ENCODE results near the gene BPIFB2.

Gene BPIFB2

GRCh38 chr20:33017542-33017941 is 10.0 kb downstream of the BPIFB2 start:
- Histone ChIP-seq H3K4me3 (ENCODE audit: low read depth, low read length) (no peak overlapping the region), H3K27me3 (replicated peaks) (no peaks in the 10 kb centered on the region)
- TF ChIP-seq, protein P1, sequence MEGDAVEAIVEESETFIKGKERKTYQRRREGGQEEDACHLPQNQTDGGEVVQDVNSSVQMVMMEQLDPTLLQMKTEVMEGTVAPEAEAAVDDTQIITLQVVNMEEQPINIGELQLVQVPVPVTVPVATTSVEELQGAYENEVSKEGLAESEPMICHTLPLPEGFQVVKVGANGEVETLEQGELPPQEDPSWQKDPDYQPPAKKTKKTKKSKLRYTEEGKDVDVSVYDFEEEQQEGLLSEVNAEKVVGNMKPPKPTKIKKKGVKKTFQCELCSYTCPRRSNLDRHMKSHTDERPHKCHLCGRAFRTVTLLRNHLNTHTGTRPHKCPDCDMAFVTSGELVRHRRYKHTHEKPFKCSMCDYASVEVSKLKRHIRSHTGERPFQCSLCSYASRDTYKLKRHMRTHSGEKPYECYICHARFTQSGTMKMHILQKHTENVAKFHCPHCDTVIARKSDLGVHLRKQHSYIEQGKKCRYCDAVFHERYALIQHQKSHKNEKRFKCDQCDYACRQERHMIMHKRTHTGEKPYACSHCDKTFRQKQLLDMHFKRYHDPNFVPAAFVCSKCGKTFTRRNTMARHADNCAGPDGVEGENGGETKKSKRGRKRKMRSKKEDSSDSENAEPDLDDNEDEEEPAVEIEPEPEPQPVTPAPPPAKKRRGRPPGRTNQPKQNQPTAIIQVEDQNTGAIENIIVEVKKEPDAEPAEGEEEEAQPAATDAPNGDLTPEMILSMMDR (IDR thresholded peaks at IDR 0.05; ENCODE audit: low read depth, low read length, missing control alignments): no peak

DNA sequence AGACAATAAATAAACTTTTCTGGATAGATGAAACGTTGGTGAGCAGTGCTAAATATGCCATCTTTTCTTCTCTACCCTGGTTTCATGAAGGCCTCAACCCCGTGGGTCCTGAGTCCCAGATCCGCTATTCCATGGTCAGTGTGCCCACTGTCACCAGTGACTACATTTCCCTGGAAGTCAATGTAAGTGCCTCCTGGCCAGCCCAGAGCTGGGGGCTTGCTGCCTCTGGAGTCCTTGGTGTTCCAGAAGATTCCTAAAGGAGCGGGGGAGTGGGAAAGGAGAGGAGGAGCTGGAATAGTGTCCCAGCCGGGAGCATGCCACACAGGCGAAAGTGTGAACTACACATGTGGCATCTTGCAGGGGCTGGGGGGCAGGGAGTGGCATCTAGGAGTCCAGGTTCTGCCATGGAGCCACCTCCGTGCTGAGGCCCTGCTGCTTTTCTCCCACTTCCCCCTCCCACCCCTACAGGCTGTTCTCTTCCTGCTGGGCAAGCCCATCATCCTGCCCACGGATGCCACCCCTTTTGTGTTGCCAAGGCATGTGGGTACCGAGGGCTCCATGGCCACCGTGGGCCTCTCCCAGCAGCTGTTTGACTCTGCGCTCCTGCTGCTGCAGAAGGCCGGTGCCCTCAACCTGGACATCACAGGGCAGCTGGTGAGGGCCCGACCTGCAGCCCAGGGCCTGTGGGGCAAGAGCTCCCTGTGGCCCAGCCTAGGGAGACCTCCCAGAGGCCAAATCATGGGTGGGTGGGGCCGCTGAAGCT is 10.8 kb downstream of the BPIFB2 start:
- Histone ChIP-seq H3K36me3 (replicated peaks) (no peaks in the 10 kb centered on the region), H3K27me3 (replicated peaks) (no peaks in the 10 kb centered on the region), H3K27ac (no peak overlapping the region), H3K4me3 (ENCODE audit: low read depth, low read length) (no peak overlapping the region)
- no peak for DNase-seq
- in situ Hi-C loops (cut with HindIII; ENCODE audit: low pct_ligation_motif_present, low sequenced_read_pairs): no loop called here
- TF ChIP-seq, protein P1 (IDR thresholded peaks at IDR 0.05; ENCODE audit: low read depth, low read length, missing control alignments): no peak

More at GRCh38 chr20:33017542-33017941, 10.0 kb downstream of the BPIFB2 start:
- no peaks in the 10 kb centered on the region for H3K36me3 ChIP-seq (replicated peaks)
- no peak for DNase-seq
- in situ Hi-C loops (cut with HindIII; ENCODE audit: low pct_ligation_motif_present, low sequenced_read_pairs): no loop called here
- H3K27ac ChIP-seq: no peak overlapping the region

DNA sequence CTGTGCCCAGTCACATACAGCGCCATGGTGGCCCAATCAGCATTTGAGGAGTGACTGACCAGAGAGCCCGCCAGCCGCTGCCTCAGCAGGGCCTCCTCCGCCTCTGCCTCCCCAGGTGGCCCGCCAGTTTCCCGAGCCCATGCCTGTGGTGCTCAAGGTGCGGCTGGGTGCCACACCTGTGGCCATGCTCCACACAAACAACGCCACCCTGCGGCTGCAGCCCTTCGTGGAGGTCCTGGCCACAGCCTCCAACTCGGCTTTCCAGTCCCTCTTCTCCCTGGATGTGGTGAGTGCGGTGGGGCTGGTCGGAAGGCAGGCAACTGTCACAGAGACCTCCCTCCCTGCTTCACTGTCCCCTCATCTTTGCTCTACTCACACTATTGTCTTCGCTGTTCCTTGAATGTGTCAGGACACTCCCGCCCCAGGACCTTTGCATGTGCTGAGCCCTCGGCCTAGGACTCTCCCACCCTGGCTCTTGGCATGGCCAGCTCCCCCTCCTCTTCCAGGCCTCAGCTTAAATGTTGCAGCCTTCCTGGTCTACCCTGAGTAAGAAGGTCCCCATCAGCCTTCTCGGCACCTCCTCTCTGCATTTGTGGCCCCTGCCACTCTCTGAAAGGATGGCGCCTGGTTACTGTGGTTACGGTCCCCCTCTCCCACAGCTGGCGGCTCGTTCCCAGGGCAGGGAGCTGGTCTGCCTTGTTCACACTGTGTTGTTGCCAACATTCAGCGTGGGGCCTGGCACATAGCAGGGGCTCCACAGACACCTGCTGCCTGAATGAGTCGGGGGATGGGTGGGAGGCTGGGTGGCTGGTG is 12.2 kb downstream of the BPIFB2 start:
- TF ChIP-seq, protein P1 (IDR thresholded peaks at IDR 0.05; ENCODE audit: low read depth, low read length, missing control alignments): no peak
- DNase-seq: no peak

GRCh38 chr20:33020278-33021161 is 13.0 kb downstream of the BPIFB2 start:
- Histone ChIP-seq H3K27me3 (replicated peaks) (no peaks in the 10 kb centered on the region), H3K4me3 (ENCODE audit: low read depth, low read length) (no peak overlapping the region), H3K36me3 (replicated peaks) (no peaks in the 10 kb centered on the region), H3K27ac (no peak overlapping the region)
- in situ Hi-C loops (cut with HindIII; ENCODE audit: low pct_ligation_motif_present, low sequenced_read_pairs): no loop called here
- TF ChIP-seq, protein P1 (IDR thresholded peaks at IDR 0.05; ENCODE audit: low read depth, low read length, missing control alignments): no peak
- no peak for DNase-seq

More for the DNA sequence above, 12.2 kb downstream of the BPIFB2 start:
- no peaks in the 10 kb centered on the region for H3K36me3 ChIP-seq (replicated peaks)
- no peak overlapping the region for H3K27ac ChIP-seq
- H3K27me3 ChIP-seq (replicated peaks): no peaks in the 10 kb centered on the region
- no peak overlapping the region for H3K4me3 ChIP-seq (ENCODE audit: low read depth, low read length)
- in situ Hi-C loops (cut with HindIII; ENCODE audit: low pct_ligation_motif_present, low sequenced_read_pairs): no loop called here

DNA sequence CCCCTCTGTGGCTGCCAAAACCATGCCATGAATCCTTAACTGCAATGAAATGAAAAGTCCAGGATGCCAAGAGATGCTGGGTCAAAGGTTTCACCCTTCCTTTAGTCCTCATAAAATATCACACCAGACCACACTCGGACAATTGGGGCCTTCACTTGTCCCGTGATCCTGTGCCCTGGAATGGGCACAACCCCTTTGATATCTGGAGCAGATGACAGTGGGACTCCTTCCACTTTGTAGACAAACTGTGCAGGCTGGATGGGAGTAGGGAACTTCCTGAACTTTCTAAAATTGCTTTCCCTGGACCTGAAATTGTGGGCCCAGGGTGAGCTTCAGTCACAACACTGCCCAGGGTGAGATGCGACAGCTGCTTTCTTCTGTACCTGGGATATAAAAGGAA is 14.4 kb downstream of the BPIFB2 start:
- Histone ChIP-seq H3K27me3 (replicated peaks) (no peaks in the 10 kb centered on the region), H3K4me3 (ENCODE audit: low read depth, low read length) (no peak overlapping the region), H3K36me3 (replicated peaks) (no peaks in the 10 kb centered on the region), H3K27ac (no peak overlapping the region)
- in situ Hi-C loops (cut with HindIII; ENCODE audit: low pct_ligation_motif_present, low sequenced_read_pairs): no loop called here
- no peak for DNase-seq
- TF ChIP-seq, protein P1 (IDR thresholded peaks at IDR 0.05; ENCODE audit: low read depth, low read length, missing control alignments): no peak
